IPS DF 6.9 (cell line): Measurements from ENCODE around the gene FLNB.
A peak's percentile ranks its signal among the peaks of the same experiment; 100 is the strongest.

Source experiments
- DNase-seq: peaks from one replicate; pipeline ENCODE4 v3.0.0-alpha.2; 2013; ENCODE audit warnings: low read depth, low spot score
- H3K27ac ChIP-seq: one replicate; pipeline ENCODE4 v1.5.1; 2013; ENCODE audit warnings: low read length, control low read depth
- H3K27me3 ChIP-seq: 2 replicates; pipeline ENCODE4 v1.6.1; 2013; ENCODE audit warnings: mild to moderate bottlenecking, low read length; ENCODE audit not compliant: control insufficient read depth, insufficient read depth
- H3K36me3 ChIP-seq: 2 replicates; pipeline ENCODE4 v1.6.1; 2013; ENCODE audit warnings: low read length; ENCODE audit not compliant: control insufficient read depth, insufficient read depth
- H3K4me1 ChIP-seq: 2 replicates; pipeline ENCODE4 v1.6.1; 2013; ENCODE audit warnings: low read length; ENCODE audit not compliant: control insufficient read depth, insufficient read depth
- H3K4me3 ChIP-seq: 2 replicates; pipeline ENCODE4 v1.5.1; 2013; ENCODE audit warnings: mild to moderate bottlenecking, low read length
- H3K9me3 ChIP-seq: 2 replicates; pipeline ENCODE4 v1.6.1; 2013; ENCODE audit warnings: low read length, inconsistent platforms; ENCODE audit not compliant: control insufficient read depth, insufficient read depth
- WGBS: extraction: QIAGEN DNeasy Blood & Tissue Kit; methylation state at CpG from one replicate; pipeline ENCODE4 v1.1.7; 2013; ENCODE audit warnings: mixed read lengths, missing lambda C conversion rate; ENCODE audit not compliant: insufficient read length, insufficient coverage; 5-methylcytosine and 5-hydroxymethylcytosine counted together

Gene FLNB

GRCh38 chr3:58008141-58009025, at the start of gene FLNB:
FLNB (plus strand) TSS chr3:58008422; CDS start chr3:58008565, 143 bp downstream.
- no CpG with 5 or more reads among the region's 91 CpGs for WGBS
- no peak for DNase-seq
- no peaks in the 10 kb centered on the region for H3K9me3 ChIP-seq
- no peaks in the 10 kb centered on the region for H3K36me3 ChIP-seq
- no peak within 1 kb of the TSS for H3K27ac ChIP-seq
- no peaks in the 10 kb centered on the region for H3K27me3 ChIP-seq
- H3K4me3 ChIP-seq: peak within 1 kb of the TSS; percentile 69
- peaks cover 3% of the 10 kb centered on the region; the same call in 1 of the 2 replicates for H3K4me1 ChIP-seq

- no peak overlapping the region for H3K4me3 ChIP-seq
- no peaks in the 10 kb centered on the region for H3K36me3 ChIP-seq
- no peak overlapping the region for H3K27ac ChIP-seq
- H3K9me3 ChIP-seq: no peaks in the 10 kb centered on the region
- H3K27me3 ChIP-seq: no peaks in the 10 kb centered on the region
- H3K4me1 ChIP-seq: peaks cover 1% of the 10 kb centered on the region; the same call in 1 of the 2 replicates
- WGBS: no CpG with 5 or more reads among the region's 13 CpGs
- no peak for DNase-seq
Measured at GRCh38 chr3:57958642-57959422, 49.4 kb upstream of the FLNB start.

GRCh38 chr3:57959423-57960173, 48.6 kb upstream of the FLNB start:
- Histone ChIP-seq H3K27ac (no peak overlapping the region), H3K27me3 (no peaks in the 10 kb centered on the region), H3K9me3 (no peaks in the 10 kb centered on the region), H3K4me1 (peaks cover 1% of the 10 kb centered on the region; the same call in 1 of the 2 replicates), H3K4me3 (no peak overlapping the region), H3K36me3 (no peaks in the 10 kb centered on the region)
- no peak for DNase-seq
- WGBS: no CpG with 5 or more reads among the region's 19 CpGs

GRCh38 chr3:57960174-57960505, 48.1 kb upstream of the FLNB start:
- Histone ChIP-seq H3K36me3 (no peaks in the 10 kb centered on the region), H3K4me3 (no peak overlapping the region), H3K27ac (no peak overlapping the region), H3K27me3 (no peaks in the 10 kb centered on the region), H3K4me1 (peaks cover 1% of the 10 kb centered on the region; the same call in 1 of the 2 replicates), H3K9me3 (no peaks in the 10 kb centered on the region)
- DNase-seq: no peak
- WGBS: no CpG with 5 or more reads among the region's 4 CpGs

GRCh38 chr3:57961177-57961827, 46.9 kb upstream of the FLNB start:
- no peak for DNase-seq
- Histone ChIP-seq H3K4me3 (no peak overlapping the region), H3K9me3 (no peaks in the 10 kb centered on the region), H3K4me1 (peaks cover 1% of the 10 kb centered on the region; the same call in 1 of the 2 replicates), H3K27me3 (no peaks in the 10 kb centered on the region), H3K27ac (no peak overlapping the region), H3K36me3 (no peaks in the 10 kb centered on the region)
- no CpG with 5 or more reads among the region's 21 CpGs for WGBS

- Histone ChIP-seq H3K27ac (no peak overlapping the region), H3K4me3 (no peak overlapping the region), H3K36me3 (no peaks in the 10 kb centered on the region), H3K9me3 (no peaks in the 10 kb centered on the region), H3K4me1 (peaks cover 1% of the 10 kb centered on the region; the same call in 1 of the 2 replicates), H3K27me3 (no peaks in the 10 kb centered on the region)
- WGBS: no CpG with 5 or more reads among the region's 5 CpGs
- no peak for DNase-seq
Measured at GRCh38 chr3:57961828-57962447, 46.3 kb upstream of the FLNB start.

- no CpG with 5 or more reads among the region's 6 CpGs for WGBS
- no peaks in the 10 kb centered on the region for H3K27me3 ChIP-seq
Measured at GRCh38 chr3:57962448-57962834, 45.8 kb upstream of the FLNB start.

GRCh38 chr3:57963811-57964346, 44.3 kb upstream of the FLNB start:
- DNase-seq: no peak
- no peak overlapping the region for H3K4me3 ChIP-seq
- no peak overlapping the region for H3K27ac ChIP-seq
- WGBS: no CpG with 5 or more reads among the region's 7 CpGs
- peaks cover 1% of the 10 kb centered on the region; the same call in 1 of the 2 replicates for H3K4me1 ChIP-seq
- no peaks in the 10 kb centered on the region for H3K27me3 ChIP-seq
- no peaks in the 10 kb centered on the region for H3K36me3 ChIP-seq
- no peaks in the 10 kb centered on the region for H3K9me3 ChIP-seq

More at GRCh38 chr3:57962448-57962834, 45.8 kb upstream of the FLNB start:
- no peak overlapping the region for H3K27ac ChIP-seq
- no peak overlapping the region for H3K4me3 ChIP-seq
- DNase-seq: no peak
- H3K36me3 ChIP-seq: no peaks in the 10 kb centered on the region
- H3K9me3 ChIP-seq: no peaks in the 10 kb centered on the region
- H3K4me1 ChIP-seq: peaks cover 1% of the 10 kb centered on the region; the same call in 1 of the 2 replicates

- no peaks in the 10 kb centered on the region for H3K36me3 ChIP-seq
- DNase-seq: no peak
- WGBS: no CpG with 5 or more reads among the region's 4 CpGs
- no peak overlapping the region for H3K27ac ChIP-seq
- H3K4me3 ChIP-seq: no peak overlapping the region
- no peaks in the 10 kb centered on the region for H3K4me1 ChIP-seq
- no peaks in the 10 kb centered on the region for H3K27me3 ChIP-seq
- no peaks in the 10 kb centered on the region for H3K9me3 ChIP-seq
Measured at GRCh38 chr3:57966829-57967228, 41.4 kb upstream of the FLNB start.
